Gastroesophageal sphincter (tissue), 3 donors: ENCODE measurements around the gene KRIT1.
"Not testable (repeated sequence)": the region's sequence is repeated elsewhere in the genome, so short reads cannot be mapped to it uniquely, and the experiment has no call there.

Experiments
- EP300 ChIP-seq: sonication (generic); formaldehyde crosslinking; IDR thresholded peaks from one replicate; pipeline ENCODE4 v1.6.1; 2017; ENCODE audit warnings: antibody characterized with exemption, mild to moderate bottlenecking
- POLR2A ChIP-seq, 2 donors: fragments of 450-650 bp; IDR thresholded peaks; one replicate each; pipeline ENCODE4 v1.6.1; 2017; ENCODE audit warnings: antibody characterized with exemption in 2 of 2, mild to moderate bottlenecking in 2 of 2, moderate library complexity in 1 of 2
- POLR2AphosphoS5 ChIP-seq: sonication (generic); formaldehyde crosslinking; IDR thresholded peaks from one replicate; pipeline ENCODE4 v1.6.1; 2017; ENCODE audit warnings: antibody characterized with exemption
- TF ChIP-seq, protein P1 (sequence below), 4 experiments: fragments of 200-600 bp in 2 of 4; fragments of 450-650 bp in 2 of 4; sonication (generic) in 1 of 4; IDR thresholded peaks; one replicate each; pipeline ENCODE4 v1.5.1; 2017 to 2019; ENCODE audit warnings: antibody characterized with exemption in 4 of 4, mild to moderate bottlenecking in 2 of 4, moderate library complexity in 2 of 4

DNA sequence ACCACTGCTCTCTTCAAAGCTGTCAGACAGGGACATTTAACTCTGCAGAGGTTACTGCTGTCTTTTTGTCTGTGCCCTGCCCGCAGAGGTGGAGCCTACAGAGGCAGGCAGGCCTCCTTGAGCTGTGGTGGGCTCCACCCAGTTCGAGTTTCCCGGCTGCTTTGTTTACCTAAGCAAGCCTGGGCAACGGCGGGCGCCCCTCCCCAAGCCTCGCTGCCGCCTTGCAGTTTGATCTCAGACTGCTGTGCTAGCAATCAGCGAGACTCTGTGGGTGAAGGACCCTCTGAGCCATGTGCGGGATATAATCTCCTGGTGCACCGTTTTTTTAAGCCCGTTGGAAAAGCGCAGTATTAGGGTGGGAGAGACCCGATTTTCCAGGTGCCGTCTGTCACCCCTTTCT lies 56.5 kb downstream of the KRIT1 start:
- TF ChIP-seq, protein P1, sequence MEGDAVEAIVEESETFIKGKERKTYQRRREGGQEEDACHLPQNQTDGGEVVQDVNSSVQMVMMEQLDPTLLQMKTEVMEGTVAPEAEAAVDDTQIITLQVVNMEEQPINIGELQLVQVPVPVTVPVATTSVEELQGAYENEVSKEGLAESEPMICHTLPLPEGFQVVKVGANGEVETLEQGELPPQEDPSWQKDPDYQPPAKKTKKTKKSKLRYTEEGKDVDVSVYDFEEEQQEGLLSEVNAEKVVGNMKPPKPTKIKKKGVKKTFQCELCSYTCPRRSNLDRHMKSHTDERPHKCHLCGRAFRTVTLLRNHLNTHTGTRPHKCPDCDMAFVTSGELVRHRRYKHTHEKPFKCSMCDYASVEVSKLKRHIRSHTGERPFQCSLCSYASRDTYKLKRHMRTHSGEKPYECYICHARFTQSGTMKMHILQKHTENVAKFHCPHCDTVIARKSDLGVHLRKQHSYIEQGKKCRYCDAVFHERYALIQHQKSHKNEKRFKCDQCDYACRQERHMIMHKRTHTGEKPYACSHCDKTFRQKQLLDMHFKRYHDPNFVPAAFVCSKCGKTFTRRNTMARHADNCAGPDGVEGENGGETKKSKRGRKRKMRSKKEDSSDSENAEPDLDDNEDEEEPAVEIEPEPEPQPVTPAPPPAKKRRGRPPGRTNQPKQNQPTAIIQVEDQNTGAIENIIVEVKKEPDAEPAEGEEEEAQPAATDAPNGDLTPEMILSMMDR (IDR thresholded peaks at IDR 0.05), result not testable (repeated sequence)
- TF ChIP-seq POLR2A (IDR thresholded peaks at IDR 0.05); EP300; POLR2AphosphoS5: not testable (repeated sequence)
